ENCODE data around the gene CHD9.
"Not testable (repeated sequence)": the region's sequence is repeated elsewhere in the genome, so short reads cannot be mapped to it uniquely, and the experiment has no call there.

CHD9 gene

GRCh38 chr16:53130159-53131049 lies 75.6 kb downstream of the CHD9 start:
- peak; percentile 94 for DNase-seq (ENCODE audit: low spot score)

GRCh38 chr16:53131050-53131362 lies 76.2 kb downstream of the CHD9 start:
- no peak for DNase-seq (ENCODE audit: low spot score)

GRCh38 chr16:53131363-53132071 lies 76.7 kb downstream of the CHD9 start:
- peak; percentile 67 for DNase-seq (ENCODE audit: low spot score)

- DNase-seq (ENCODE audit: low spot score) = no peak
Measured at GRCh38 chr16:53132406-53132805, 77.6 kb downstream of the CHD9 start.

- no peak for DNase-seq (ENCODE audit: low spot score)
Measured at GRCh38 chr16:53135329-53135728, 80.5 kb downstream of the CHD9 start.

- DNase-seq (ENCODE audit: low spot score) = peak; percentile 29
Measured at GRCh38 chr16:53142823-53143568, 88.2 kb downstream of the CHD9 start.

- DNase-seq (ENCODE audit: low spot score) = no peak
Measured at GRCh38 chr16:53147500-53148065, 92.8 kb downstream of the CHD9 start.

- DNase-seq (ENCODE audit: low spot score) = no peak
Measured at GRCh38 chr16:53150769-53151168, 96.0 kb downstream of the CHD9 start.

GRCh38 chr16:53152329-53152728 lies 97.5 kb downstream of the CHD9 start:
- no peak for DNase-seq (ENCODE audit: low spot score)

GRCh38 chr16:53153130-53153529 lies 98.3 kb downstream of the CHD9 start:
- DNase-seq (ENCODE audit: low spot score) = no peak

GRCh38 chr16:53154513-53154912 lies 99.7 kb downstream of the CHD9 start:
- no peak for DNase-seq (ENCODE audit: low spot score)

- no peak for DNase-seq (ENCODE audit: low spot score)
Measured at GRCh38 chr16:53156516-53156915, 101.7 kb downstream of the CHD9 start.

GRCh38 chr16:53159781-53160436 lies 105.1 kb downstream of the CHD9 start:
- peak; percentile 43 for DNase-seq (ENCODE audit: low spot score)

- no peak for DNase-seq (ENCODE audit: low spot score)
Measured at GRCh38 chr16:53166099-53166498, 111.3 kb downstream of the CHD9 start.

GRCh38 chr16:53168744-53169143 lies 114.0 kb downstream of the CHD9 start:
- no peak for DNase-seq (ENCODE audit: low spot score)

- no peak for DNase-seq (ENCODE audit: low spot score)
Measured at GRCh38 chr16:53172517-53172916, 117.7 kb downstream of the CHD9 start.

- no peak for DNase-seq (ENCODE audit: low spot score)
Measured at GRCh38 chr16:53175118-53175517, 120.3 kb downstream of the CHD9 start.

GRCh38 chr16:53176434-53176833 lies 121.6 kb downstream of the CHD9 start:
- DNase-seq (ENCODE audit: low spot score) = no peak

GRCh38 chr16:53183442-53183841 lies 128.7 kb downstream of the CHD9 start:
- peak; percentile 20 for DNase-seq (ENCODE audit: low spot score)

GRCh38 chr16:53185741-53186140 lies 130.9 kb downstream of the CHD9 start:
- DNase-seq (ENCODE audit: low spot score) = not testable (repeated sequence)

- DNase-seq (ENCODE audit: low spot score) = no peak
Measured at GRCh38 chr16:53187775-53188174, 133.0 kb downstream of the CHD9 start.

GRCh38 chr16:53191413-53191812 lies 136.6 kb downstream of the CHD9 start:
- no peak for DNase-seq (ENCODE audit: low spot score)
